Measurements from ENCODE around the gene TRMT61A.

TRMT61A gene

GRCh38 chr14:103556946-103557758 is 28.2 kb downstream of the TRMT61A start:
- Histone ChIP-seq H3K27ac (ENCODE audit: low read depth, low read length) (peak overlapping the region; percentile 16), H3K4me3 (ENCODE audit: low read depth in 1 of 2, low read length in 2 of 2) (no peak overlapping the region), H3K4me1 (ENCODE audit: insufficient read depth, low read length) (peaks cover 63% of the 10 kb centered on the region), H3K36me3 (ENCODE audit: insufficient read depth, low read length) (peaks cover 22% of the 10 kb centered on the region), H3K9me3 (ENCODE audit: low read length) (no peaks in the 10 kb centered on the region), H3K27me3 (ENCODE audit: control insufficient read depth in 1 of 2, insufficient read depth in 2 of 2, low read length in 2 of 2) (no peaks in the 10 kb centered on the region), H3K9ac (ENCODE audit: low read length) (no peak overlapping the region)

- H3K27me3 ChIP-seq (ENCODE audit: control insufficient read depth in 1 of 2, insufficient read depth in 2 of 2, low read length in 2 of 2), result no peaks in the 10 kb centered on the region
- H3K27ac ChIP-seq (ENCODE audit: low read depth, low read length), result peak overlapping the region; percentile 12
- no peak overlapping the region for H3K4me3 ChIP-seq (ENCODE audit: low read depth in 1 of 2, low read length in 2 of 2)
- peaks cover 52% of the 10 kb centered on the region for H3K4me1 ChIP-seq (ENCODE audit: insufficient read depth, low read length)
- no peaks in the 10 kb centered on the region for H3K9me3 ChIP-seq (ENCODE audit: low read length)
- H3K9ac ChIP-seq (ENCODE audit: low read length), result no peak overlapping the region
- H3K36me3 ChIP-seq (ENCODE audit: insufficient read depth, low read length), result peaks cover 22% of the 10 kb centered on the region
Observed at GRCh38 chr14:103558071-103558882, 29.3 kb downstream of the TRMT61A start.

- H3K27ac ChIP-seq (ENCODE audit: low read depth, low read length), result no peak overlapping the region
- H3K4me1 ChIP-seq (ENCODE audit: insufficient read depth, low read length), result peaks cover 62% of the 10 kb centered on the region
- no peak overlapping the region for H3K4me3 ChIP-seq (ENCODE audit: low read depth in 1 of 2, low read length in 2 of 2)
- peaks cover 22% of the 10 kb centered on the region for H3K36me3 ChIP-seq (ENCODE audit: insufficient read depth, low read length)
- H3K9me3 ChIP-seq (ENCODE audit: low read length), result no peaks in the 10 kb centered on the region
- H3K9ac ChIP-seq (ENCODE audit: low read length), result no peak overlapping the region
- no peaks in the 10 kb centered on the region for H3K27me3 ChIP-seq (ENCODE audit: control insufficient read depth in 1 of 2, insufficient read depth in 2 of 2, low read length in 2 of 2)
Observed at GRCh38 chr14:103559766-103560165, 30.8 kb downstream of the TRMT61A start.

- peaks cover 62% of the 10 kb centered on the region for H3K4me1 ChIP-seq (ENCODE audit: insufficient read depth, low read length)
- peak overlapping the region; percentile 88 for H3K9ac ChIP-seq (ENCODE audit: low read length)
- H3K36me3 ChIP-seq (ENCODE audit: insufficient read depth, low read length), result peaks cover 22% of the 10 kb centered on the region
- no peak overlapping the region for H3K27ac ChIP-seq (ENCODE audit: low read depth, low read length)
- no peaks in the 10 kb centered on the region for H3K9me3 ChIP-seq (ENCODE audit: low read length)
- H3K4me3 ChIP-seq (ENCODE audit: low read depth in 1 of 2, low read length in 2 of 2), result peak overlapping the region in 1 of 2 donors; percentile 64
- no peaks in the 10 kb centered on the region for H3K27me3 ChIP-seq (ENCODE audit: control insufficient read depth in 1 of 2, insufficient read depth in 2 of 2, low read length in 2 of 2)
Observed at GRCh38 chr14:103560691-103561090, 31.7 kb downstream of the TRMT61A start.

GRCh38 chr14:103561381-103562178 is 32.6 kb downstream of the TRMT61A start:
- H3K9ac ChIP-seq (ENCODE audit: low read length), result peak overlapping the region; percentile 88
- H3K9me3 ChIP-seq (ENCODE audit: low read length), result no peaks in the 10 kb centered on the region
- peak overlapping the region; percentile 64 to 98 for H3K4me3 ChIP-seq (ENCODE audit: low read depth in 1 of 2, low read length in 2 of 2)
- no peaks in the 10 kb centered on the region for H3K27me3 ChIP-seq (ENCODE audit: control insufficient read depth in 1 of 2, insufficient read depth in 2 of 2, low read length in 2 of 2)
- peaks cover 22% of the 10 kb centered on the region for H3K36me3 ChIP-seq (ENCODE audit: insufficient read depth, low read length)
- peaks cover 60% of the 10 kb centered on the region for H3K4me1 ChIP-seq (ENCODE audit: insufficient read depth, low read length)
- H3K27ac ChIP-seq (ENCODE audit: low read depth, low read length), result peak overlapping the region; percentile 79

GRCh38 chr14:103562179-103562428 is 33.1 kb downstream of the TRMT61A start:
- Histone ChIP-seq H3K4me1 (ENCODE audit: insufficient read depth, low read length) (peaks cover 55% of the 10 kb centered on the region), H3K4me3 (ENCODE audit: low read depth in 1 of 2, low read length in 2 of 2) (peak overlapping the region; percentile 64 to 98), H3K36me3 (ENCODE audit: insufficient read depth, low read length) (peaks cover 22% of the 10 kb centered on the region), H3K9me3 (ENCODE audit: low read length) (no peaks in the 10 kb centered on the region), H3K9ac (ENCODE audit: low read length) (peak overlapping the region; percentile 88), H3K27me3 (ENCODE audit: control insufficient read depth in 1 of 2, insufficient read depth in 2 of 2, low read length in 2 of 2) (no peaks in the 10 kb centered on the region), H3K27ac (ENCODE audit: low read depth, low read length) (peak overlapping the region; percentile 79)

- Histone ChIP-seq H3K4me1 (ENCODE audit: insufficient read depth, low read length) (peaks cover 51% of the 10 kb centered on the region), H3K9ac (ENCODE audit: low read length) (peak within 1 kb of the TSS; percentile 88), H3K27ac (ENCODE audit: low read depth, low read length) (peak within 1 kb of the TSS; percentile 79), H3K4me3 (ENCODE audit: low read depth in 1 of 2, low read length in 2 of 2) (peak within 1 kb of the TSS; percentile 64 to 98), H3K27me3 (ENCODE audit: control insufficient read depth in 1 of 2, insufficient read depth in 2 of 2, low read length in 2 of 2) (no peaks in the 10 kb centered on the region), H3K36me3 (ENCODE audit: insufficient read depth, low read length) (peaks cover 22% of the 10 kb centered on the region), H3K9me3 (ENCODE audit: low read length) (no peaks in the 10 kb centered on the region)
Observed at GRCh38 chr14:103562429-103563225, 33.6 kb downstream of the TRMT61A start, which contains the start of the genes BAG5 and COA8. Gene BAG5, minus strand, starts transcription at chr14:103562657. Its CDS starts 1,493 bp downstream, at chr14:103561164. Gene COA8, plus strand, starts transcription at chr14:103562960. Its CDS starts 42 bp downstream, at chr14:103563002.

- Histone ChIP-seq H3K27ac (ENCODE audit: low read depth, low read length) (peak overlapping the region; percentile 79), H3K4me3 (ENCODE audit: low read depth in 1 of 2, low read length in 2 of 2) (peak overlapping the region; percentile 64 to 98), H3K36me3 (ENCODE audit: insufficient read depth, low read length) (peaks cover 19% of the 10 kb centered on the region), H3K27me3 (ENCODE audit: control insufficient read depth in 1 of 2, insufficient read depth in 2 of 2, low read length in 2 of 2) (no peaks in the 10 kb centered on the region), H3K9me3 (ENCODE audit: low read length) (no peaks in the 10 kb centered on the region), H3K4me1 (ENCODE audit: insufficient read depth, low read length) (peaks cover 47% of the 10 kb centered on the region), H3K9ac (ENCODE audit: low read length) (peak overlapping the region; percentile 46)
Observed at GRCh38 chr14:103563226-103563620, 34.2 kb downstream of the TRMT61A start.

GRCh38 chr14:103563844-103564505 is 35.0 kb downstream of the TRMT61A start:
- H3K27me3 ChIP-seq (ENCODE audit: control insufficient read depth in 1 of 2, insufficient read depth in 2 of 2, low read length in 2 of 2), result no peaks in the 10 kb centered on the region
- peak overlapping the region; percentile 46 for H3K9ac ChIP-seq (ENCODE audit: low read length)
- no peak overlapping the region for H3K27ac ChIP-seq (ENCODE audit: low read depth, low read length)
- H3K4me3 ChIP-seq (ENCODE audit: low read depth in 1 of 2, low read length in 2 of 2), result peak overlapping the region; percentile 64 to 98
- no peaks in the 10 kb centered on the region for H3K9me3 ChIP-seq (ENCODE audit: low read length)
- peaks cover 39% of the 10 kb centered on the region for H3K4me1 ChIP-seq (ENCODE audit: insufficient read depth, low read length)
- H3K36me3 ChIP-seq (ENCODE audit: insufficient read depth, low read length), result peaks cover 12% of the 10 kb centered on the region

- Histone ChIP-seq H3K27me3 (ENCODE audit: control insufficient read depth in 1 of 2, insufficient read depth in 2 of 2, low read length in 2 of 2) (no peaks in the 10 kb centered on the region), H3K9me3 (ENCODE audit: low read length) (no peaks in the 10 kb centered on the region), H3K4me3 (ENCODE audit: low read depth in 1 of 2, low read length in 2 of 2) (no peak overlapping the region), H3K27ac (ENCODE audit: low read depth, low read length) (no peak overlapping the region), H3K9ac (ENCODE audit: low read length) (no peak overlapping the region), H3K4me1 (ENCODE audit: insufficient read depth, low read length) (peaks cover 7% of the 10 kb centered on the region), H3K36me3 (ENCODE audit: insufficient read depth, low read length) (peaks cover 10% of the 10 kb centered on the region)
Observed at GRCh38 chr14:103568952-103569351, 40.0 kb downstream of the TRMT61A start.

All from muscle layer of colon (tissue), 2 donors.